NCI-H524 (cell line): Measurements from ENCODE around the gene SPTB.

Source experiments
- DNase-seq, 2 experiments: peaks; one replicate each; lab custom pipeline; 2025; lab: John Stamatoyannopoulos, UW

SPTB gene

DNA sequence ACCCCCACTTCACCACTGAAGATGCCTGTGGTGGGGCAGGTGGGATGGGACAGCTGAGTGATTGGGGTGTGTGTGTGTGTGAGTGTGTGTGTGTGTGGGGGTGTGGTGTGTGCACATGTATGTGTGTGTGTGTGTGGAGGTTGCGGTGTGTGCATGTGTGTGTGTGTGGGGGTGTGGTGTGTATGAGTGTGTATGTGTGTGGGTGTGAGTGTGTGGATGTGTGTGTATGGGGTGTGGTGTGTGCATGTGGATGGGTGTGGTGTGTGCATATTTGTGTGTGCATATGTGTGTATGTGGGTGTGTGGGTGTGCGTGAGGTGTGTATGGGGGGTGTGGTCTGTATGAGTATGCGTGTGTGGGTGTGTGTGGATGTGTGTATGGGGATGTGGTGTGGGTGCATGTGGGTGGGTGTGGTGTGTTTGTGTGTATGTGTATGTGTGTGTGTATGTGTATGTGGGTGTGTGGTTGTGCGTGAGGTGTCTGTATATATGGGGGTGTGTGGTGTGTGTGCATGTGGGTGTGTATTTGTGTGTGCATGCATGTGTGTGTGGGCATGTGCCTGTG lies 113.9 kb downstream of the SPTB start:
- no peak for DNase-seq

DNA sequence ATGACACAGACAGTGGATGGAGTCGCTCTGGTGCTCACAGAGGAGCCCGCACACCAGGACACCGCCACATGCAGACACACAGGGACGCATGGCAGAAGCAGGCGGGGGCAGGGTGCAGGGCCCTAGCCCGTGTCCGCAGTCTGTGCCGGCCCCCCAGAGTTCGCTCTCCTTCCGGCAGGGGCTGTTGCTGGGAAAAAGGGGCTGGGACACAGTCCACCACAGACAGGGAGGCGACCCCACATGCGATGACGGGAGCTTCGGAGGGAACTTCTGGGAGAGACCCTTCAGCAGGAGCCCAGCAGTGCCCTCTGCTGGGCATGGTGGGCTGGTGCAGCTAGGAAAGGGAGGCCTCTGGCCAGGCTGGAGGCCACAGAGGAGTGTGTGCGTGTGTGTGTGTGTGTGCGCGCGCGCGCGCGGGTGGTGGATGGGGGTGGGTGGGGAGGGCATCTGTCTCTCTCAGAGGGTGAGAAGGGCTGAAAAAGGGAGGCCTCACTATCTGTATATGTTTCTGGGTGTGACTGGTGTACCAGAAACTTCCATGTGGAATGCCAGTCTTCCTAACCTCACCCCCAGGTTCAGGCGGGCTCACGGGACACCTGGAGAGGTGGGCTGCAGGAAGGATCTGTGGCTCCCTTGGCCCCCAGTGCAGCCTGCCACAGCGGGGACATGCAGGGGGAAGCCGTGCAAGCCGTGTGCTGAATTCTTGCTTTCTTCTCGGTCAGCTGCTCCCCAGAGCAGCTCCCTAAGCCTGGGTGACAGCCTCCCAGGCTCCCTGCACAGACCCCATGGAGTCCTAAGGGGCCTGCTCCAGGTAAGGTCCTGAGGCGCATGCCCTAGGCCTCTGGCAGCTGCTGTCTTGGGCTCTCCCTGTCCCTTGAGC lies 114.8 kb downstream of the SPTB start:
- DNase-seq: peak; percentile 94 to 97

DNA sequence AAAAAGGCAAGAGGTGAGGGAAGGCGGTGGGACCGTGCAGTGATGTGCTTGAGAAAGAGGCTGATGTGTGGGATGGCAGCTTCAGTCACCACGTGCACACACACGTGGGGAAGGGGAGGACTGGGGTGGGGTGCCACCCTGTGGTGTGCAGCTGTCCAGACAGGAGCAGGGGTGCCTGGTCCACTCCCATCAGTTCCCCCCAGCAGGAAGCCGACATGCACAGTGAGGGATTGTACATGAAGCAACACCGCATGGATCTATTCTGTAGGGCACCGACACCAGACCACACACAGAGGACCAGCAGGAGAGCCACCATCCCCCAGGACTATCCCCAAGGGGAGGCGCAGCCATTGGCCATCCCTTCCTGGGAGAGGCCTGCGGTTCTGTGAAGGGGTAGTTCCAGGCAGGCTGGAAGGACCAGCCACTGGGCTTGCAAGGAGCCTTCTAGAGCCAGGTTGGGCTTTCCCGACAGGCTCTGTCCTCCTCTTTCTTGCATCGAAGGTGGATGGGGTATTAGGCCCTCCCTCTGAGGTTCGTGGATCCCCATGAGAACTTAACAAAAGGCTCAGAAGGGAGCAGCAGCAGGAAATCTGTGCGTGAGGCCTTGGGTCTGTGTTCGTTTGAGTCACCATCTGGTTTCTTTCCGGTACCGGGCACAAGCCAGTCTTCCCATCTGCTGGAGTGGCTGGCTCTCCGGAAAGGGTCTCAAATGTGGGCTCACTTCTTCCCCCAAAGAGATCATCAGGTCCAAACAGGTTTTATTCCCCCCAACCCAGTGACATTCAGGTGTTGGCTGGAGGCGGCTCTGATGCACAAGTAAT lies 115.7 kb downstream of the SPTB start:
- peak; percentile 90 to 93 for DNase-seq

DNA sequence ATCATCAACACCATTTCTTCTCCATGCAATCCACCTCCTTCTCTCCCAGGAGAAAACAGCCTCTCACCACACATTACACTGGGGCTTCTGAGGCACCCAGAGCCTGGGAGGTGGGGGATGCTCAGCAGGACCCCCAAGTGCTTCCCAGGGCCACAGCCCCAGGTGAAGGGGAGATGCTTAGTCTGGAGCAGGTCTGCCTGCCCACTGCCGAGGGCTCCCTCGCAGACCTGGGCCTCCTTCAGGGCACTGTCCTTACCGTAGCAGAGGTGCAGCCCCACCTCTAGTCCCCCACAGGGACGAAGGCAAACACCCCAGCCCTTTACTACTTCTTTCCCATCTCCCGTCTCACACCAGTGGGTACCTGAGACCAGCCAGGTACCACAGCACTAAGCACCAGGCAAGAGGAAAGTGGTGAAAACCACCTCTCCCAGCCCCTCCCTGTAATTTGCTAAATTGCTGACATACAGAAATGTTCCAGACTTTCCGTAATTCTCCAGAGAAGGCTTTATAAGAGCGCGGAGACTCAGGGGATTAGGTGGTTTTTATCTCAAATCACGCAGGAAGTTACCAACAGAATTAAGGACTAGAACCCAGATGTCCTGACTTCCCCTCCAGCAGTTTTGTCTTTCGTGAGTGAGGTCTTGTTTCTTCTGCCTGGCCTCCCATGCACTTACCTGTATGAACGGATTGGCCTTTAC lies 116.5 kb downstream of the SPTB start:
- DNase-seq: no peak

DNA sequence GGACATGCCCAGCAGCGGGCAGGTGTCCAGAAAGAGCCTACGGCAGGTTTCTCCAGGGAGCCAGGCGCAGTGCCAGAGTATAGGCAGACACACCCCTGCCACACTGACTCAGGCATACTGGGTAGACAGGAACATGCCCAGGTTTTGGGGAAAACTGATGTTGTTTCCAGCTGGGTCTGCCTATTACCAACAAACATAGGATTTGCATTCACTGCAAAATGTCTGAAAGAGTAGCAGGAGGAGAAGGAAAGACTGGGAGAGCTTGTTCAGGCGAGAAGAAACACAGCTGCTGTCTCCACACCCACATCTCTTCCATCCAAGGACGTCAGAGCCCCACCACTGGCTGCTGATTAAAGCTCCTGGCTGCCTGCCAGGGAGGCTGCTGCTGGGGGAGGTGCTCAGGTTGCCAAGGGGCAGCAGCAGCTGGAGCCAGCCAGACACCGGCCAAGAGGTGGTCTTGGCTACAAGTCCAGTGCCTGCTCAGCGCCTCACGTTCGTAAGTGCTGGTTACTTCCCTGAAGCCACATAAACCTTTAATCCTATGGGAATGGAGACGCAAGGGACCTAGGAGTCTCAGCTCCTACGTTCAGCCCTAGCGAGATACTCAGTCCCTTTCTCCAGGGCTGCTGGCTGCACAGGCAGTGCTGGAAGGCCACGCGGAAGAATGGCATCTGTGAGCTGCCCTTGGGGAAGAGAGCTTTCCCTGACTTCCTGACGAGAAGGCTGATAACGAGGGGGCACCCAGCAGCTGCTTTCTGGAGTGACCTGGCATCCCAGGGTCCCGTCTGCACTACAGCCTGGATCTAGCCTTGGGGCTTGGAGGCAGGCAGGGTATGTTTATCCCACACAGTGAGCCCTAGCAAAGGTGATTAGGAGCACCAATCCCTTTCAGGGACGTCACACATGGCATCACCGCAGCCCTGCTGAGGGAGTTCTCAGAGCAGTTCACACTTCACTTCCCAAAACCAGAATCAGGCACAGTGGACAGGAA lies 117.4 kb downstream of the SPTB start:
- DNase-seq: peak; percentile 95 to 98

DNA sequence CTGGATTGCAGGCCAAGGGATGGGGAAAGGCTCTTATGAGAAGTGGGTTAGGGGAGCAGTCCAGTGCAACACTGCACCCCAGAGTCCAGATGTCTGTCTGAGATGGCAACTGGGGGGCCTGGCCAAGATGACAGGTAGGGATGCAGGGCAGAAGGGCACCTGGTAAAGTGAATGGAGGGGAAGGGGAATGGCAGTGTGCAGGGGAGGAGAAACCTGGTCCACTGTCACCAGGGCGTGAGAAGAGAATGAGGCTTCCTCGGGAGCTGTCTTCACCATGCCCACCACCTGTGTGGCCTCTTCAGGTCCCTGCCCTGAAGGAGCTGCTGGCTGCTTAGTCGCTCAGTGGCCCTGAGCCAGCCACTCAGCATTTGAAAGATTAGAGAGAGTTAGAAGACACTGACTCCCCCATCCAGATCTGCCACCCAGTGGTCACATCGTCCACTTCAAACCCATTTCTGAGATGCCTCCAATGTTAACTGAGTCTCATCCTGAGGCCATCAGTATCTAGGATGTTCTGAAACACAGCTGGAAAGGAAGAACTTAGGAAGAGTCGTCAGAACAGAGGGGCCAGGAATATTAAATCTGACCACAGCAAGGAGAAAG lies 118.2 kb downstream of the SPTB start:
- peak; percentile 13 to 68 for DNase-seq

DNA sequence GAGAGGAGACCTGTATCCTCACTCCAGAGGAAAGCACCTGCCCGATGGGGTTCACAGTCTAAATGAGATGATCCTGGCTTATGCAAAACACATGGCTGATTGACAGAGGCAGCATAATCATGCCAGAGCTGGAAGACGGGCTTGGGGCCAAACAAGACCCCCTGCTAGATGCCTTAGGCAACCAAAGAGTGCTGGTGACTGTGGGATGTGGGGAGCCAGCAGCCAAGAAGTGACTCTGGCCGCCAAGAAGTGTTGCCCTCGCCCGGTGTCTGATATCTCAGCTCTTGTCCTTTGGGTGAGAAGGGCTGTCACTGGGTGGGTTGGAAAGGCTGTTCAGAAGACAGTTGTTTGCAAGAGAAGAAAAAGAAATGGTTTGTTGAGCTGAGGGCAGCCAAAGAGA lies 118.8 kb downstream of the SPTB start:
- DNase-seq: no peak

DNA sequence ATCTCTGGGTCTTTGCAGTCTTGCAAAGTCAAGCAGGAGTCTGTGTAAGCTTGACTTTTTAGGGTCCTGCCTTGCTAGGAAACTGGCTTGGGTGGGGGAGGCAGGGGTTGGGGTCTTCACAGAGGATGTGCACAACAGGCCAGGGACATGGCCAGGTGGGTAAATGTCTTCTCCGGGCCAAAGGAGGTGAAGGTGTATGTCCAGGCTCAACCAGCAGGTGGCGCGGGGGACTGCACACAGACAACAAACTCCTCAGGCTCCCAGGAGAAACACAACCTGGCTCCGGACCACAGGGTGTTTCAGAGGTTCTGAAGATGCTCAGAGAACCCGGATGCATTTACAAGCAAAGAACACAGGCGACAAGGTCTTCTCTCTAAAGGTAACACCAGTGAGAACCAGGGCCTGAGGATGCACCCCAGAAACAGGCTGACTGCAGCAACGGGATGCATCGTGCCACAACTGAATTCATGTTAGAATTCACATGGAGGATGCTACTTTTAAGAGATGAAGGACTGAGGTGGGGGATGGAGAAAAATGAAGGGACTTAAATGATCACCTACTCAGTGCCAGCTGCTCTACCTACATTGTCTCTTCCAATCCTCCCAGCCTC lies 119.5 kb downstream of the SPTB start:
- peak in 1 of 2 experiments; percentile 40 for DNase-seq

DNA sequence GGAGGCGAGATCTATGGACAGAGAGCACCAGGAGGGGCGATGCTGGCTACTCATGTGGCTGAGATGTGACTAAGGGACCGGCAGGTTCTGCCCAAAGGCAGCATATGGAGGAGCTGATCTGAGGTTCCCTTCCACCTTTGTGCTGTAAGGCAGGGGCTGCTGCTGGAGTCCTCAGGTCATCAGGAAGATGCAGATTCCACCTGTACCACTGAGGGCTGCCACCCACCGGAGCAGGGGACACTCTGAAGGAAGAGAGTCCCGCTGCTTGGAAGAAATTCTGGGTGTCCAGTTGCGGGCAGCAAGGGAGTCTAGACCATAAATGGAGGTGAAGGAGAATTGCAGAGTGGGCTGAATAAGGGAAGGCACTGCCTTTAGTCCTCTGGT lies 120.2 kb downstream of the SPTB start:
- no peak for DNase-seq

DNA sequence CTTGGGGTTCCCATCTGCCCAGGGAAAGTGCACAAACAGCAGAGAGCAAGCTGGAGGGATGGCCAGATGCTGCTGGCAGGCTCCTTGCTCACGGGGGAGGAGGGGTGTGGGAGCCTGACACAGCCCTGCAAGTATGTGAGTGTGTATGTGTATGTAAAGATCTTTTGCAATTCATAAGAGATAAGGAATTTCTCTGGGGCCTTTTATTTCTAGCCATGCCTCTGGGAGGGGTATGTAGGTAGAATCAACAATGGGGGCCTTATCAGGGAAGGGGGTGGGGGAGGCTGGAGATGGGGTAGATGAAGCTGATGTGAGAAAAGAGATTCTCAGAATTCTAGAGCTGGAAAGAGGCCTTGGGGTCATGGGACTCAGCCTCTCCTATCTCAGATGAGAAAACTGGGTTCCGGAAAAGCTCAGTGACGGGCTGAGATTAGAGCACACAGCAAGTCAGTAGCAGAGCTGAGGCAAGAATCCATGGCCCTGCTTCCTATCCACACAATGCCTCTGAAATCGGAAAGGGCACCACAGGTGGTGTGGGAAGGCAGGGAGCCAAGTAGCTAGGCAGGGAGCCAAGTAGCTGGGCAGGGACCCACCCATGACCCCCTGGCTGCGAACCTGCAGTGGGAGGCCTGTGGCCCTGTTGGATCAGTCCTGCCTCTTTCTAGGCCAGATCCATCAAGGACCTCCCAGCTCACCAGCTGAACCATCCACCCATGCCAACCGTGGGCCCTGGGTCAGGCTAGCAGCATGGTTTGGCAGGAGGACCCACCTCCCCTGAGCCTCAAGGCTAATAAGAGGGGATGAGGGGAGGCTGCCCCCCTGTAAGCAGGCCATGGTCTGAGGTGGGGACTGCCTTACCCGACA lies 120.8 kb downstream of the SPTB start:
- peak; percentile 55 to 80 for DNase-seq

DNA sequence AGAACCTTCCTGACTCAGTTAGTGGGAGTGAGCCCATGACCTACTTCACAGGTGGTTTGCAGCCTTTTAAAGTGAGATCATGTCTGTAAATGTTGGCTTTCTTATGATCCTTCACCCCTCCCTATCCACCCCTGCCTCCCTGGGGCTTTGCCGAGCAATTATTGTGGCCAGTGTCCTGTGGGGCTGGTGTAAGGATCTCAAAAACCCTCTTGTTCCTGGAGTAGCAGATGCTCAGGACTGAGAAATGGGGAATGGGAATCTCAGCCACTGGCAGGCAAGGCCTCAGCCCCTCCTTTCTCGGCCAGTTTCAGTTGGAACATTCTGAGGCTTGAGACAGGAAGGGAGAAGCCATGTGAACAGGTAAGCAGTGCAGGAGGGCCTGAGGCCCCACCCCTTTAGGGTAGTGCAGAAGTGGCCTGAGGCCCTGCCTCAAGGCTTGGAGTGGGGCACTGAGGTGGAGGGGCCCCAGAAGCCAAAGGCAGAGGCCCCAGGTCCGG lies 121.6 kb downstream of the SPTB start:
- peak; percentile 68 to 89 for DNase-seq

DNA sequence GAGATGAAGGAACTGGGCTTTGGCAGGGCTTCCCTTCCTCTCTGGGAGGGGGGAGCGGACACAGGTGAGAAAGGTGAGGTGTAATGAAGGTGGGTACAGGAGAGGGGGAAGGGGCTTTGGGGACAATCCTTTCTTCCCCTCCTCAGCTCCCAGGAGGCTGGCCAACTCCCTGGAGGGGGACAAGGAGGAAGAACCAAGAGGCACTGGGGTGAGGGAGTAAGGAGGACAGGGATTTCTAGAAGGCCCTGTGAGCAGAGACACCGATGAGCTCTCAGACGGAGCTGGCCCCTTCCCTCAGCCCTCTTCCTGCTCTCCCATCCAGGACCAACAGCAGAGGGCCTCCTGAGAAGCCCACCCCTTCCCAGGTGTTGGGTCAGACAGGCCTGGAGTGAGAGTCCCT lies 122.1 kb downstream of the SPTB start:
- no peak for DNase-seq

DNA sequence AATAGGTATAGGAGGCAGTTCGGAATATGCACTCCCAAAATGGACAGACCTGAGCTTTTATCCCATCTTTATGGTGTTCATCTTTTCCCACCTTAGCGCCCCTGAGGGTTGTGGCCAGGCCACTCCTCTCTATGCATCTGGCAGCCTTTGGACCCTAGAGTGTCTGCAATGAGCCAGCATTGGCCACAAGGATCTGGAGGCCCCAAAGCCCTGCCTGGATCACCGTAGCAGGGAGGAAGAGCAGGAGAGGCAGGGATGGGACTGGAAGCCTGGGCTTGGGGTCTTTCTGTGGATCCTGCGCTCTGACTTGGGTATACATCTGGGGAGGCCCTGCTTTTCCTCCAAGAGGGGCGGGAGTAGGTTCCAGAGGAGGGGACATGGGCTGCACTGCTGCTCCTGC lies 123.0 kb downstream of the SPTB start:
- DNase-seq: no peak

DNA sequence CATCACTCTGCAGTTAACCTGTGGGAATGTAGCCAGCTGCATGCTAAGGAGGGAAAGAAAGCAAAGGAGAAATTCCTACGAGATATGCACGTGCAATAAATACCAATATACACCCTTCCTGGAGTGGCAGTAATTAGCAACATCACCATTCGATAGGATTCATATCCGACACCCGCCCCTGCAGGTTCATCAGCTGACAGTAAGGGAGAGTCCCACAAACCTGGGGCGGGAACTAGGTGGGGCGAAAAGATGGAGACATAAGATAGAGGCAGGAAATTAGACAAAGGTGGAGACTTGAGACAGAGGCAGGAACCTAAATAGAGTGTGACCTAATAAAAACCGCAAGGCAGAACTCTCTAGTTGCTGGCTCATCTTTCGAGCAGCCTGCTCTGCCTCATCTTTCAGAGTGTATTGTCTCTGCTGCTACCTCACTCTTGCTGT lies 123.9 kb downstream of the SPTB start:
- no peak for DNase-seq

DNA sequence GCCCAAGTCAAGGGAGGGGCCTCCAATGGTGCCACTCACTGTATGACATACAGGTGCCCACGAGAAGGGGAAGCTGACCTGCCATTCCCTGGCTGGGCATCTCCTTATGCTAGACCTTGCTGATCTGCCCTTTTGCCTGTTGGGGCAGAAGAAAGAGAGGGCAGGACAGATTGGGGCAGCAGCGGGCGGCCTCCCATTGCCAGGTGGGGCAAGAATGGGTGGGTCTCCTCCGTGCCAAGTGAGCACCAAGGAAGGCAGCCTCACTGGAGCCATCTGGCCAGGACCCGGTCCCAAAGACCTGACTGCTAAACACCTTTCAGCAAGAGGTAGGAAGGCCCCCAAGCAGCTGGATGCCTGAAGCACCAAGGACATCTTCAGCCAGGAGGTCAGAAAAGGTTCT lies 125.0 kb downstream of the SPTB start:
- no peak for DNase-seq

DNA sequence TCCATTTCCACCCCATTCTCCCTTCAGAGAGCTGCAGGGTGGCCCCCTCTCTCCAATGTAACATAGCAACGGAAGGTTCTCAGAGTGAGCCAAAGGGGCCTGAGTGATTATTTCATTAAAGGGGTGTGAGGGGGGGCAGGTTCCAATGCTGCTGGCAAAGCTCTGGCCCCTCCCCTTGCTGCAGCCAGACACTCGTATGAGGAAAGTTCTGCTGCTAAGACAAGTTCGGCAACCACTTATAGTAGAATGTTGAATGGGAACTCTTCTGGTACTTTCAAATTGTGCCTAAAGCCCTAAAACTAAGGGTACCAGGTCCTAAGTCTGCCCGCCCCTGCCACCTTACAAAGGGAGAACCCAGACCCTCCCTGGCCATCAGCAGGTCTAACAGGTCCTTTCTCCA lies 125.7 kb downstream of the SPTB start:
- DNase-seq: no peak

DNA sequence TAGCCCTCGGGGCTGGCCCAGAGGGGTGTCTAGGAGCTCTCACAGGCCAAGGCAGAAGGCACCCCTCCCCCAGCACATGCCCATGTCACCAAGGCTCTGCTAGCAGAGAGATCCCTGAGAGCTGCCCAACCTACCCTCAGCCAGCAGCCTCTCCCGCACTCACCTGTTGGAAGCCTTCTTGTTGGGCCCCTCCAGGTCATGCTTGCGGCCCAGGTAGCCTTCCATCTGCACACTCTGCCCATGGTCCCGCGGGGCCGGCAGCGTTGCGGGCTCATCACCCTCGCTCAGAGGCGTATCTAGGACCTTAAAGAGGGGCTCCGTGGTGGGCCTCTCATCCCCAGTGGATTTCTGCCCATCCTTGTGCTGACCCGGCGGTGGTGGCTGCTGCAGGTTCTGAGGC lies 126.3 kb downstream of the SPTB start:
- DNase-seq: no peak

DNA sequence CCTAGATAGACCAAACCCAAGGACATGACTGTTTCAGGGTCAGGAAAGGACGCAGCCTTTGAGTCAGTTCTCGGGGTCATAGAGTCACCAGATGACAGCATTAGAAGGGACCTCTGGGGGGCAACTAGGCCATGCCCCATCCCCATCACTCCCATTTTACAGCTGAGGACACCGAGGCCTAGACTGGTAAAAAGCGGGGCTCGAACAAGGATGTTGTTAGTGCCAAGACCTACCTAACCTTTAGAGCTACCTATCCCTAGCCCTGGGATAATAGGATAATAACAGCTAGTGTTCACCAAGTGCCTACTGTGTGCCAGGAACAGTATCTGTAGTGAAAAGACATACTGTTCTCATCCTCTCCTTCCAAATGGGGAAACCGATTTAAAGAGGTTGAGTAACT lies 126.8 kb downstream of the SPTB start:
- no peak for DNase-seq
